GM19452 (cell line): ENCODE data around the gene HNRNPH3.
"Not testable (repeated sequence)": the region's sequence is repeated elsewhere in the genome, so short reads cannot be mapped to it uniquely, and the experiment has no call there.

ENCODE experiments used
- ATAC-seq: cut with Tn5 transposase; IDR thresholded peaks from one replicate; pipeline ENCODE4 v1.9.1; 2021; ENCODE audit not compliant: unreplicated experiment

The HNRNPH3 gene, protein sequence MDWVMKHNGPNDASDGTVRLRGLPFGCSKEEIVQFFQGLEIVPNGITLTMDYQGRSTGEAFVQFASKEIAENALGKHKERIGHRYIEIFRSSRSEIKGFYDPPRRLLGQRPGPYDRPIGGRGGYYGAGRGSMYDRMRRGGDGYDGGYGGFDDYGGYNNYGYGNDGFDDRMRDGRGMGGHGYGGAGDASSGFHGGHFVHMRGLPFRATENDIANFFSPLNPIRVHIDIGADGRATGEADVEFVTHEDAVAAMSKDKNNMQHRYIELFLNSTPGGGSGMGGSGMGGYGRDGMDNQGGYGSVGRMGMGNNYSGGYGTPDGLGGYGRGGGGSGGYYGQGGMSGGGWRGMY

DNA sequence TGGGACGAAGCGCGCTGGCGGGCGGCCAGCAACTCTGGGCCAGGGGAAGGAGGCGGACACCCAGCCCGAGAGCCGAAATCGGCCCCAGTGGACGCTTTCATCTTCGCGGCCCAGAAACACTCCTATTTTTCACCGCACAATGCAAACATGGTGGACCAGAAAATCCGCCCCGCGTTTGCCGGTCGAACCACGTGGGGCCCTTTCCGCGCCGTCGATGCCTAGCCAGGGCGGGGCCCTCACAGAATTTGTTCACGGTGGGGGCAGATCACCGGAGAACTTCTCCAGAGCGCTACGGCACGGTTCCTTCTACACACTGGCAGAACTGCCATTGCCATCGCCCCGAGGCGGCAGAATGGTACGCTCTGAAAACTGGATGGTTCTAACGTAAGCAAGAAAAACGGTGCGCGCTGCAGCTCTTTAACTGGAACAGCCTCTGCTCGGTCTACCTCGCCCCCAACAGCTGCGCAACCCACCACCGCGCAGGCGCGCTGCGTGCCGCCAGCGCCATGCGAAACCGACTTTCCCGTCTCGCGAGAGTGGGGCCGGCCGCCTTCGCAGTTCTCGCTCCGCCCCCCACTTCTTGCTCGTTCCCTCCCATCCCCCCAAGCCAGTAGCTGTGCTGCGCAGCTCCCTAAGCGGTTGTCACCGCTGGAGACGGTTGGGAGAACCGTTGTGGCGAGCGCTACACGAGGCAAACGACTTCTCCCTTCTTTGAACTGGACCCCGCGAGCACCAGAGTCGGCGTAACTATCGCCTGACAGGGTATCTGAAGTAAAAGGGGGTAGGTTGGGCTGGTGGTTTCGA, at the start of gene HNRNPH3:
HNRNPH3 (plus strand) TSS at position 610 of the 804 bp plus-strand sequence. CDS start 5,158 bp downstream, outside the sequence.
- peak; percentile 74 for ATAC-seq

DNA sequence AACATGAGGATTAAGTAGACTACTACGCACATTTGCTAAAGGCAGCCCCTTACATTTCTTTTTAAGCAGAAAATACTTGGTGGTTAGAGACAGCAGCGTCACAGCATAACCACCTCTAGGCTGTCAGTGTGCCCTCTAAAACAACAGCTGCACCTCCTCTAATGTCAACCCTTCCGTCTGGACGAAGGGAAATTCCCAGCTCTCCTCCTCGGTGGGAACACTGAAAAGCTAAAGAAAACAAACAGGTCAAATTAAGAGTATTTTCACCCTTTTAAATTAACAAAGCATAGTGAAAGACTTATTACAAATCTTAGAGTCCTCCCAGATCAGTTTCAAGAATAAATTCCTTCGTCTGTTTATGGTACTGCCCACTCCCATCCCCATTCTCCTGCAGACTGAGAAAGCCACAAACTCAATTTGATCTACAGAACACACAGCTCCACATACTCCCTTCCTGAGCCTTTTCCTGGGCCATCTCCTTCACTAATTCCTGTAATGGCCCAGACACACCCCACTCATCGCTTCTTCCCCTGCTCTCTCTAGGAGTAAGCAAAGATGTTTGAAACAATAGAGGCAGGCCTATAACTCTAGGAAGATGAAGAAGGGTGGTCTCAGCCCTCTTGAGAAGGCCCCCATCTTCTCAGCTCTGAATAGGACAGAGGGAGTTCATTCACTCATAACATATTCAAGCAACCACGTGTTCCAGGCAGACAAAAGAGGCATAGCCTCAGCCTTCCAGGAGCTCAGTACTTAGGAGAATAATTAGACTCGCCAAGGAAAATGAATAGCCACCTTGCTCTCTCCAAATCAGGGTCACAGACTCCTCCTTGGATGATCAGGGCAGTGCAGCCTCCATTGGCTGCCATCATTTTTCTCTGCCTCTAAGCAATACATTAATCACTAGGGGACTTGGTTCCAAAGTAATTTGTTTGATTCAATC, 47.5 kb upstream of the HNRNPH3 start:
- ATAC-seq, result no peak

DNA sequence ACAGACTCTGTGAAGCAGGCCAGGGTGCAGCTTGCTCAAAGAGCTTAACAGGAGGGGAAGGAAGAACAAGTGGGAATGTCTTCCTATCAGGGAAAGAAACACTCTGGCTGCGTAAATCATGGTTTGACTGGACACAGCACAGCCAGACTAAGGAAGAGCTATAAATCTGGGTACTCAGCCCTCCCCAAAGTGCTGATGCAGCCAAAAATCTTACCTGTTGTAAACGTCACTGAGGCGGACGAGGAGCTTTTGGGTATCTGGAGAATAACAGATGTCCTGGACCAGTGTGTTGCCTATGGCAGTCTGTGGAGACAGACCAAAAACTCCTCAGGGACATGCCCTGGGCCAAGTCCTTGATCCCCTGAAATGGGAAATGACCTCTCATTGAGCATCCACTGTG, 43.1 kb upstream of the HNRNPH3 start:
- ATAC-seq, result no peak

DNA sequence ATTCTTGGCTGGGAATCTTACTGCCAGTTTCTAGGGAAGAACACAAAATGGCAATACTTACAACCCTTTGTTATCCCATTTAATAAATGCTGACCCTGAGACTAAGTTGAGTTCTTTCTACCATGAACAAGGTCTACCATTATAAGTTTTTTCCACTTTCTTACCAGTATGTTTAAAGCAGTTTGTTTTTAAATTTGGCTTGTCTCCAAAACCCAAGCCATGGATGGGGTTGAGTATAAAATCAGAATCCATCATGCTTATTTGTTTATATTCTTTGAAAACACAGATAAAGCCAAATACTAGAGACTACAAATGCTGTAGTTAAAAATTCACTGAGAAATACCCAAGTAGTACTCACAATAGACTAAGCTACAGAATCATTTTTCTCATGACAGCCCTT, 41.1 kb upstream of the HNRNPH3 start:
- no peak for ATAC-seq

DNA sequence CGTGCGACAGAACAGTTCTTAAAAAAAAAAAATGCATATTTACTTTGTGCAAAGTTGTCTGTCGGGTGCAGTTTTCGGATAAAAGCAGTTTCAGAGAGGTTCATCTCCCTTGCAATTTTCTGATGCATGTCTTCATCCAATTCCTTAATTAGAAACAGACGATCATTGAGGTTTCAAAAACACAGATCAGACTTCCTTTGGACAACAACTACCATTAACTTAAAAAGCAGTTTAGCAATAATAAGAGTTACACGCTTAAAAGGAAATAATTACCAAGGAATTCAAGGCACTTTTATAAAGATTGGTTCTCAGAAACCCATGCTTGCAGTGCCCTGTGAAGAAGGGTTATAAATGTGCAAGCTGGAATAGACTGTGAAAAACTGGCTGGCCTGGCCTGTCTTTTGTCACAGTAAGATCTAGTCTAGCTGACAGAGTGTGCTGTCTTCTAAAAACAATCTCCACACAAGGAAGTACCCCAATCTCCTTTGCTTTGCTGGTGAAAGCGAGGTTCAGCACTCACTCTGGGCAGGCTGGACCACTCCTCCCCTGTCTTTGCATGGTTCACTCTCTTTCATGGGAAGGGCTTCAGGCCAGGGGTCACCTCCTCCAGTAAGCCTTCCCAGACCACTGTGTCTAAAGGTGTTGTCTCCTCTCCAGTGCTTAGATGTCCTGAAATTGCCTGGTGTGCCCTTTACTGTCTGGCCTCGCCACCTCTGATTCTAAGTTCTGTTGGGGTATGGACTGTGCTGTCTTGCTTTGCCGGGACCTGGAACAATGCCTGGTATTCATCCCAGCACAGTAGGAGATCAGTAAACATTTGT, 34.8 kb upstream of the HNRNPH3 start:
- no peak for ATAC-seq

DNA sequence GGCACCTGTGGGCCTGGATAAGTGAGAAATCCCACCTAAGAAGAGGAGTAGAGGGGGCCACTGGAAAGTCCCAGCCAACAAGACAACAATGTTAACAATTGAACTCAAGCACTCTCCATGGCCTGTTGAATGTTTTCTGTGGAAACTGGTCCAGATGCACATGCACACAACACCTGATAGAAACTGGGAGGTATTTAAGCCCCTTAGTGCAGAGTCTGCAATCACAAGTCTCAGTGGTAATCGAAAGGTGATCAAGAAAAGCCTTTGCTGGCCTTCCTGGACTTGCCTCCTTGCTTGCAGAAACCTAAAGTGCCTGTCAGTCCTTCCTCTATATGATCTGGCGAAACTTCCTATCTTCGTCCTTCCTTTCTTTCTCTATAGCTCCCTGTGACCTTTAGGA, 30.6 kb upstream of the HNRNPH3 start:
- ATAC-seq, result no peak

DNA sequence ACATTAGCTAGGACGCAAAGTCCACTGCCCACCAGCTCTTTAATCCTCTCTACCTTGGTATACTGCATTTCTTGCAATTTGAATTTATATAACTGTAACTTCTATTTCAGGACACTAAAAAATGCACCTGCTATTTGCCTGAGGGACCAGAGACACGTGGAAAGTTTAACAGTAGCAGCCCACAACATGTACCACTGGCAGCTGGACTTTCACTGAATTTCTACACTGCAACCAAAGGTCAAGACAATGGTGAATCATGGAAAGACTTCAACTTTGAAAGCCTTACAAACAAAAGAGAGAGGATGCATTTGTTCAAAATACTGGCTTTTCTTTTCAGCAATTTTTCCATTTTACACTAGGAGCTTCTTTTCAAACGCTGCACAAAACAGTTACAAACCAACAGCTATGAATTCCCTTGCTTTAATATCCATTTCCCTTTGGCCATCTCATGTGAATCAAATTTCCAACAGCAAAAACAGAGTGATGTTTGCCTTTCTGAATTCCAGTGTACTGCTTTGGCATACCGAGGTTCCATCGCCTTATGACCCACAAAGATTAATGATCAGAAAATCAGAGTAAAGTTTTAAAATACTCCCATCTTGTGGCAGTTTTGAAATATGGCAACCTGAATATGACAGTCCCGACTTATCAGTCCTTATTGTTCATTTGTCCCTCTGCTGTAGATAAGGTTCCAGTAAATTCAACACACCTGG, 29.9 kb upstream of the HNRNPH3 start:
- peak; percentile 69 for ATAC-seq

DNA sequence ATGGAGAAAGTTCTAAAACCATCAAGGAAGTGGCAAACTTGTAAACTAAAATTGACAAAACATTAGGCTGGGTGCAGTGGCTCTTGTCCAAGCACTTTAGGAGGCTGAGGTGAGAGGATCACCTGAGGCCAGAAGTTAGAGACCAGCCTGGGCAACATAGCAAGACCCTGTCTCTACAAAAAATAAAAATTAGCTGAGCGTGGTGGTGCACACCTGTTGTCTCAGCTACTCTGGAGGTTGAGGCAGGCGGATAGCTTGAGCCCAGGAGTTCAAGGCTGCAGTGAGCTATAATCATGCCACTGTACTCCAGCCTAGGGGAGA, 29.4 kb upstream of the HNRNPH3 start:
- peak; percentile 13 for ATAC-seq

DNA sequence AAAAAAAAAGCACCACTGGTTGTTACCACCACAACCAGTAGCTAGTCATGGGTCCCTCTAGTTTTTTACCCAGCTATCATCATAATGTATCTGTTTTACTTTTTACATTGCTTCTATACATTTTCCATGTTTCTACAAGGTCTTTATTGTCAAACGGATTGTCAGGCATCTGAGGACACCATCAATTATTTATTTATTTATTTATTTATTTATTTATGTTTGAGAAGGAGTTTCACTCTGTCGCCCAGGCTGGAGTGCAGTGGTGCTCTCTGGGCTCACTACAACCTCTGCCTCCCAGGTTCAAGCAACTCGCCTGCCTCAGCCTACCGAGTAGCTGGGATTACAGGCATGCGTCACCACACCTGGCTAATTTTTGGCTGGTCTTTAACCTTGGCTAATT, 29.0 kb upstream of the HNRNPH3 start:
- no peak for ATAC-seq

DNA sequence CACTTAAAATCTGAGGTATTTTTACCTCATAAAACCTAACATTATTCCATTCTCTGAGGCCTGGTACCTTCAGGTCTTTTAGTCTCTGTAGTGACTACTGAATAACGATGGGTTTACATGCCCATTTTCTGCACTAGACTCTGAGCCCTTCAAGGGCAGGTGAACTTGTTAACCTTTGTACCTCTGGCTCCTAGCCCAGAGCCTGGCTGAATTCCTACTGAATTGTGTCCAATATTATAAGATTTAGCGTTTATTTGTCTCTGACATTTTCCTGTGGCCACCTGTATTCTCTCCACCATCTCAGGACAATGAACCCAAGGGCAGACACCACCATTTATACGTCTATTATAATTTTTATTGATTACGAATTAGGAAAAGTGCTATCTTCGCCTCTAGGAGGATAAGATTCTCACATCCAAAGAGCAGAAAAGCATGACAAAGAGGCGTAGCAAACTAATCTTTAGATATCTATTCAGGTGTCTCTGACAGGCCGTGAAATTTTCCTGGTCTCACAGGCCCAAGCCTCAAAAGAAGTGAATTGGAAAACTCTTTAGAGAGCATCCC, 27.9 kb upstream of the HNRNPH3 start:
- ATAC-seq, result no peak

DNA sequence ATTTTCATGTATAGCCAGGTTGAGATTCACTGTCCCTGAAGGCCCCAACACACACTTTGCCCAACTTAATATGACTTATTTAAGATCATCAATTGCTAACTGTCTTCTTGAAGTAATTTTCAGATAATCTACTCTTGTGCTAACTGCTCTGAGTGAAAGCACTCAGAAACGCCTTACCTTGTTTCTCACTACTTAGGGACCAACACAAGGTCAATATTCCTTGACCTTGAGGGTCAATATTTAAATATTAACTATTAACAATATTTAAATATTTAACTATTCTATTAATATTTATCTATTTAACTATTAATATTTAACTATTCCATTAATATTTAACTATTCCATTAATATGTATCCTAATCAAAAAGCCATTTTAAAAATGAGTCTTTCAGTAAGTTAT, 26.0 kb upstream of the HNRNPH3 start:
- ATAC-seq, result no peak

DNA sequence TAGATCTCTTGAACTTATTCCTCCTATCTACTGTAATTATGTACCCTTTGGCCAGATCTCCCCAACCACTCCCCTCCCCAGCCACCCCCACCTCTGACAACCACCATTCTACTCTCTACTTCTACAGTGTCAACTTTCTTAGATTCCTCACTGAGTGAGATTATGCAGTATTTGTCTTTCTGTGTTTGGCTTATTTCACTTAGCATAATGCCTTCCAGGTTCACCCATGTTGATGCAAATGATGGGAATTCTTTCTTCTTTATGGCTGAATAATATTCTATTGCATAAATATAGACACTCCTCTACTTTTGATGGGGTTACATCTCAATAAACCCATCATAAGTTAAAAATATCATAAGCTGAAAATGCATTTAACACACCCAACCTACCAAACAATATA, 21.3 kb upstream of the HNRNPH3 start:
- no peak for ATAC-seq

DNA sequence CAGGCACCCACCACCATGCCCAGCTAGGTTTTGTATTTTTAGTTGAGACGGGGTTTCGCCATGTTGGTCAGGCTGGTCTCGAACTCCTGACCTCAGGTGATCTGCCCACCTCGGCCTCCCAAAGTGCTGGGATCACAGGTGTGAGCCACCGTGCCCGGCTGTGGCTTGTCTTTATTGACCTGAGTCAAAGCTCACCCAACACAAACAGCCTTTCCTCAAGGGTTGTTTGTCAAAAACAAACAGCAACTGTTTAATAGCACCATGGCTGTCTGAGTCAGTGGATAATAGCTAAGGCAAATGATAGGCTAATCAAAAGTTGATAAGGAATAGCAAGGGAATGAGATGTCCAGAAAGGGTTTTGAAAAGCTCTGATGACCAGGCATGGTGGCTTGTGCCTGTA, 16.9 kb upstream of the HNRNPH3 start:
- not testable (repeated sequence) for ATAC-seq

DNA sequence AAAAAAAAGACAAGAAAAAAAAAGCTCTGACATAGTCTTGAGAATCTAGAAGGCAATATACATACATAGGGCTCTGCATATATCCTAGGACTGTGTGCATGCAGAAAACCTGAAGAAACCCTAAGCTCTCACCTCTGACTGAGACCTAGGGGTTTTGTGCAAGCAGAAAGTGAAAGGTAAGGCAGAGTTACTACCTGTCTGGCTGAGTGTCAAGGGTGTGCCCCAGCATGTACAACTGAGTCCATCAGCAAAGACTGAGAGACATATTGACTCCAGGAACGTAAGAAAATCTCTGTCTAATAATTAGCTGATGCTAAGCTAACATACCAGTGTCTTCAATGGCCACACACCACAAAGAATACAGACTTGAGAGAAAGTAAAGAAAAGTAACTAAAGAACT, 16.3 kb upstream of the HNRNPH3 start:
- no peak for ATAC-seq

DNA sequence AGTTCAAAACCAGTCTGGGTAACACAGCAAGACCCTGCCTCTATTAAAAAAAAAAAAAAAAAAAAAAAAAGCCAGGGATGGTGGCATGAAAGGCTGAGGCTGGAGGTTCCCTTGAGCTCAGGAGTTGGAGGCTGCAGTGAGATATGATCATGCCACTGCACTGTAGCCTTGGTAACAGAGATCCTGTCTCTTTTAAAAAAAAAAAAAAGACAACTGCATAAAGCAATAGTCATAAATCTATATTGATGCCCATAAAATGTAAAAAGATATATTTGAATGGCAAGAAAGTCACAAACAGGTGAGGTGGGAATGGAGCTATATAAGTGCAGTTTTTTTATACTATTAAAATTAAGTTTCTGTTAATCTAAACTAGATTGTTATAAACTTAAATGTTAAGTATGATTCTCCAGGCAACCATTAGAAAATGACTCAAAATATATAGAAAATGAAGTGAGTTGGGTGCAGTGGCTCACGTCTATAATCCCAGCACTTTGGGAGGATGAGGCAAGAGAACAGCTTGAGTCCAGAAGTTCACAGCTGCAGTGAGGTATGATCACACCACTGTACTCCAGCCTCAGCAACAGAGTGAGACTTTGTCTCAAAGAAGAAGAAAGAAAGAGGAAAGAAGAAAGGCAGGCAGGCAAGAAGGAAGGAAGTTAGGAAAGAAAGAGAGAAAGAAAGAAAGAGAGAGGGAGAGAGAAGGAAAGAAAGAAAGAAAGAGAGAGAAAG, 13.4 kb upstream of the HNRNPH3 start:
- ATAC-seq, result no peak

DNA sequence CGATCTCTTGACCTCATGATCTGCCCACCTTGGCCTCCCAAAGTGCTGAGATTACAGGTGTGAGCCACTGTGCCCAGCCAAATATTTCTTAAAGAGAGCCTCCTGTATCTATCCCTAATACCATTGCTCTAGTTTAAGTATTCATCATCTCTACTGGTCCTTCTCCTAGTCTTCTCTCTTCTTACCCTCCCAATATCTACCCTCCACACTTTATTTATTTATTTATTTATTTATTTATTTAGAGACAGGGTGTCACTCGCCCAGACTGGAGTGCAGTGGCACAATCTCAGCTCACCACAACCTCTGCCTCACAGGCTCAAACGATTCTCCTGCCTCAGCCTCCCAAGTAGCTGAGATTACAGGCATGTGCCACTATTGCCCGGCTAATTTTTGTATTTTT, 7.5 kb upstream of the HNRNPH3 start:
- not testable (repeated sequence) for ATAC-seq

DNA sequence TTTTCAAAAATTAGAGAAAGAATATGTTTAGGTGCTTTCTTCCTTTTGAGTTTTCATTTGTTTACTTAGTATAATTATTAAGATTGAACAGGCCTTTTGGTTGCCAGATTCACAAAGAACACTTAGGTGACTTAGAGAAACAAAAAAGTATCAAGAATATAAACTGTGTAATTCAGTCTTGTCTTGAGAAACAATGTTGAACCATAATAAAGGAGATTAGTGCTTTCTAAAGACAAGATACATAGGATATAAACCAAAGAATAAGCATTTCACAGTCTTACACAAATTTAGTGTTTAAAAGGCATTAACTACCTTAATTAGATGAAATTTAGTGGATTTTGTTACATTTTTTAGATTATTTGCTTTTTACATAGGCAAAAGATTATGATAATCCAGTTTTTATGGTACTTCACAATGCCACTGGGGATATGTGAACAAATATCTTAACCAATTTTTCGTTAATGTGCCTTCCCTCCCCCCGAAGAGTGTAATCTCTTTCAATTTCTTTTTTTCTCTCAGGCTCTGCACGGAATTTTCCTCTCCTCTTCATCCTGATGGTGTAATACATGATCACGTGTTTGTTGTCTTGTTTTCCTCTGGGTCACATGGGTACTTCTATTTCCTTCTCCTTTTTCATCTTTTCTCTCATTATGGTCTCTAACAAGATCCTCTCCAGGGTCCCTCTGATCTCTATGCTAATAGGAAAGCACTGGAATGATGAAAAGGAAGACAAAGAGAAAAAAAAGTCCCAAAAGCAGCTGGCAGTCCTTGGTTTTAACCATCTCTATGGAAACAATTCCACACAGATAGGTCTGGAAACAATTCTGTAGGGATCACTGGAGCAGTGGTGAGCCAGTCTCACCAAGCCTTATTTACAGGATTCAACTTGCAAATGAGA, 3.7 kb upstream of the HNRNPH3 start:
- no peak for ATAC-seq

DNA sequence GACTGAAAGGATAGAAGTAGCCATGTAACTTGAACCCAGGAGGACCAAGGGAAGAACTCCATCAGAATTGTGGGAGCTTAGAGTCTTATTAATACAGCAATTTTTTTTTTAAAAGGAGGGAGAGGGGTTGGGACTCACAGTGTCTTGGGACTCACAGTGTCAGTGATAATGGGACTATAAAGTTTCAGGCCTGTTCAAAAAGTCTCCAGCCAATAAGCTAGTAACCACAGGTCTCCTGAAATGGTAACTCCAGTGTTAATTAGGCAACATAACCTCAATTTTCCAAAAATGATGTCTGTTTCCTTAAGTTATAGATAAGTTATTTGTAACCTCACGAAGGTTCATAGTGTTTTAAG, 2.4 kb upstream of the HNRNPH3 start:
- ATAC-seq, result no peak
